Tongue (tissue), 2 donors: ENCODE data around the gene CHRNA3. TPM values are rescaled to one million over a fixed set of nuclear protein-coding genes. Genes with fewer than 3 reads are reported as not detected.
A peak's percentile ranks its signal among the peaks of the same experiment; 100 is the strongest.

Experiments used
- DNase-seq: peaks from one replicate; pipeline ENCODE4 v3.0.0-alpha.2; 2015
- total RNA-seq: library from RNA; depleted of rRNA; stranded (reverse); fragments of >200 nt; gene quantifications from one replicate; pipeline ENCODE4 v1.2.3, GENCODE V29; 2014

The CHRNA3 gene
- total RNA-seq = 0.82 TPM

DNA sequence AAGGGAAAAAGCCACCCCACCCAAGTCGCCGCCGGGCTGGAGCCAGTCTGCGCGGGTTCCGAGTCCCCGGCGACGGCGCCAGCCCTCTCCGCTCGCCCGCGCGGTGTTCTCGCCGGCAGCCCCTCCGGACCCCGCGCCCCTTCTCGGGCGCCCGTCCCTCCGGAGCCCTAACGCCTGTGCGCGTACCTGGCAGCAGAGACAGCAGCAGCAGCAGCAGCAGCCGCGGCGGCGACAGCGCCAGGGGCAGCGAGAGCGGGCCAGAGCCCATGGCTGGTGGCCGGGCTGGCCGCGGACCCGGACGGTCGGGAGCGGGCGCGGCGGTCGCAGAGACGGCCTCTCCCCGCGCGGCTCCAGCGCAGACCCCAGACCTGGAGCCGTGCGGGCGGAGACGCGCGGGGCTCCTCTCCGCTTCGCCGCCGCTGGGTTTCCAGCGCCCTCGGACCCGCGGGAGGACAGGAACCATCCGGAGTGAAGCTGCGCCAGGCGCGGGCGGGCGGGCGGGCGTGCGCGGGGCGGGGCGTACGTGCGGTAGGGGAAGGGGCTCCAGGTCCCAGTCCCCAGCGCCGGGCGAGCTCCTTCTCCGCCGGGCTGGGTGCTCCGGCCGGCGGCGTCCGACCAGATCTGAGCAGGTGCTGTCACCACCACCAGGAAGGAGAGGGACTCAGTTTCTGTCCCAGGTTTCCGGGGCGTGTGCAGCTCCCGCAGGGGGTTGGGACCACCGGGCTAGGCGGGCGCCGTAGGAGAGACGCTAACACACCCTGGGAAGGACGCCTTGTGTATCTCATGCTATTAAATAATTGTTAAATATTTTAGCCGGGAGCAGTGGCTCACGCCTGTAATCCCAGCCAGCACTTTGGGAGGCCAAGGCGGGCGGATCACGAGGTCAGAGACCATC is at the start of gene CHRNA3:
CHRNA3 (minus strand) TSS at position 470 of the 895 bp plus-strand sequence; CDS start at position 268, 202 bp downstream.
- DNase-seq = no peak

DNA sequence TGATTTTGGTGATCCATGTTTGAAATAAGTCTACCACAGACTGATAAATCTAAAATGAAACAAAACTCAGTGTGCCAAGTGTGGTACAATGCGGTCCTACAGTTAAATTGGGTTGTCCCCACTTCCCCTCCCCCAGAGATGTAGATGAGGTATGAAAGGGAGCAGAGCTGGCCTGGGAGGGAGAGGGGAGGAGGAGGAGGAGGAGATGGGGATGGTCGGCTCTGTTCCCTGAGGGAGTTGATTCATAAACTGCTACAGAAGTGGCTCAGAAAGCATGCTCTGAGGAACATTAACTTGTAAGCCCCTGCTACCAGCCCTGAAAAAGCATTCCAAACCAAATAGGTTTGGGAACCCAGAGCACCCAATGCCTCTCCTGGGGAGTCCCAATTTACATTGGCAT is 48.2 kb upstream of the CHRNA3 start:
- DNase-seq = no peak

DNA sequence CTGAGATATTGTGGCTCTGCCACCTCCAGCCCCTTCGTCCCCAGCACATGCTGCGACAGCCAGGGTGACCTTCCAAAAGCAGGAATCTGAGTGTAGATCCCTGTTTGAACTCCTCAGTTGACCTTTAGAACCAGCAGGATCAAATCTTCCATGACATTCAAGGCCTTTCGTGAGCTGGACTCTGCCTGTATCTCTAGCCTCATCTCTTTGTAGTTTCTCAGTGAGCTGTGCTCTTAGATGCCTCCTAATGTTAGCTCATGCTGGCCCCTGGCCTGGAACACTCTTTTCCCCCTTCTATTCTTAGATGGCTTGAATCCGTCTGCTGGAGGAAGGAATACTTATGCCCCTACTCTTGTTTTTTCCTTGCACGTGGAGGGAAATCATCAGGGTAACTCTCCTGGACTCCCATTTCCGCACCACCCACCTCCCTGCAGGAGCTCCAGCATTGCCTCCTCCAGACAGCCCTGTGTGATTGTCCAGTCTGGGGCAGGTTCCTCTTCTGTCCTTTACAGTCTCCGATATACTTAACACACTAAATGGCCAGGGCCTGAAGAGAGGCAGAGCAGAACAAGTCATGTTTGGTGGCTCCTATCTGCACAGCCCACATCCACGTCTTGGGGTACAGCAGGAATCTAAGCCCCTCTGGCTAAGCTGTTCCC is 46.9 kb upstream of the CHRNA3 start:
- DNase-seq = no peak

DNA sequence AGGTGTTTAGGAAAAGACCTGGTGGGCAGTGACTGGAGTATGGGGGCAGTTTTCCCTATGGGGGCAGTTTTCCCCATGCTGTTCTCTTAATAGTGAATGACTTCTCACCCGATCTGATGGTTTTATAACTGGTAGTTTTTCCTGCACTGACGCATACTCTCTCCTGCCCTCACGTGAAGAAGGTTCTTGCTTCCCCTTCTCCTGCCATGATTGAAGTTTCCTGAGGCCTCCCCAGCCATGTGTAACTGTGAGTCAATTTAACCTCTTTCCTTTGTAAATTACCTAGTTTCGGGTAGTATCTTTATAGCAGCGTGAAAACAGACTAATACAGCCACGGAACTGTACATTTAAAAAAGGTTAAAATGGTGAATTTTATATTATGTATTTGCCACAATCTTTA is 45.2 kb upstream of the CHRNA3 start:
- no peak for DNase-seq

DNA sequence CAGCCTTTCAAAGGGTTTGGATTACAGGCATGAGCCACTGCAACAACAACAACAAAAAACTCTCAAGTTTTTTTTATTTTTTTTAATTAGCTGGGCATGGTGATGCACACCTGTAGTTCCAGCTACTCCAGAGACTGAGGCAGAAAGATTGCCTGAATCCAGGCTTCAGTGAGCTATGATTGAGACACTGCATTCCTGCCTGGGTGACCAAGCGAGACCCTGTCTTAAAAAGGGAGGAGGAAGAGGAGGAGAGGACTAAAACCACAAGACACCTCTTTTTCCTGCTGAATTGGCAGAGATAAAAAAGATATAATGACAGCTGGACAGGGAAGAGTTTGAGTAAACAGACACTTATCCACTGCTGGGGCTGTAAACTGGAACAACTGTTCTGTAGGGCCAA is 42.9 kb upstream of the CHRNA3 start:
- no peak for DNase-seq

DNA sequence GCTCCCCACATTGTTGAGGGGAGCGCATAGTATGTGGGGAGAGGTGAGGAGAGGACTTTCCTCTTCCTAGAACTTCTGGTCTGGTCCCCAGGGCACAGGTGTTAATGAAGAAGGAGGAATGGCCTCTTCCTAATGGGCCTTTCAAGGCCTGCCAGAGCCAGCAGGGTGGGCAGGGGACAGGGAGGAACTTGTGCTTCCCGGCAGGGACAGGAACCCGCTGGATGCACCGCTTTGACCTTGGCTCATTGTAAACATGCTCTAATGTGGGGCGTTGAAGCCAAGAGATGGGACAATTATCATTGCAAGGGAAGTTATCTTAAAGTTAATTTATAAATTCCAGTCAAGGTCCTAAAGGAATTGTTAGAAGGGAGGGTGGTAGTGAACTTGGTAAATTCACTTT is 41.2 kb upstream of the CHRNA3 start:
- no peak for DNase-seq

DNA sequence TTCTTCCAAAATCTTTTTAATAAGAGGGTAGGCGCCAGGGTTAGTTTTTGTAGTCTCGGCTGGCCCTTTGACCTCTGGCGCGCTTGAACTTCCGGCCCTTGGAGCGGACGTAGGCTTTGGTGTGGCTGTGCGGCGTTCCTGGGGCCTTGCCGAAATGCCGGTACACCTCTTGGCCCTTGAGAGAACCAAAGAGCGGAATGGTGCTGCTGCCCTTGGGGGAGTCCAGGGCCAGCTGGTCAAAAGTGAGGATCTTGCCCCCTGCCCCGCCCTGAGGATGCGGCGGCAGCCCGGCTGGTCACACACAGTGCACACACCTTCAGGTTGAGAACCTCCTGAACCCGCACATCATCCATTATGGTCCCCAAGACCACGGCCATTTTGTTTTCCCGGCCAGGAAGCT is 40.2 kb upstream of the CHRNA3 start:
- DNase-seq = no peak

DNA sequence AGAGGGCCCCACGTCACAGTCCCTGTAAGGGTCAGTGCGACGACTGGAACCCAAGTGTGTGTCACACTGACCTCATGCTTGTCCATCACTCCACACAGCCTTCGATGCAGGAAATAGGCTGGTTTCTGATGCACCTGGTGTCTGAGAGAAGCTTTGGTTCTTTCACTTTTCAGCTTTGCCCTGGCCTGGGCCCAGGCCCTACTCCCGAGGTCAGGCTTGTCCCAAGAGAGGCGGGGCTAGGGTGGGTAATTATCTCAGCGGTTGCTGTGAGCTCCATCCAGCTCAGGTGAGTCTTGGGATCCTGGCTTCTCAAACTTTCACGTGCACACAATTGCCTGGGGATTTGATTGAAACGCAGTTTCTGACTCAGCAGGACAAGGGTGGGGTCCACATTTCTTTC is 39.8 kb upstream of the CHRNA3 start:
- DNase-seq = no peak

DNA sequence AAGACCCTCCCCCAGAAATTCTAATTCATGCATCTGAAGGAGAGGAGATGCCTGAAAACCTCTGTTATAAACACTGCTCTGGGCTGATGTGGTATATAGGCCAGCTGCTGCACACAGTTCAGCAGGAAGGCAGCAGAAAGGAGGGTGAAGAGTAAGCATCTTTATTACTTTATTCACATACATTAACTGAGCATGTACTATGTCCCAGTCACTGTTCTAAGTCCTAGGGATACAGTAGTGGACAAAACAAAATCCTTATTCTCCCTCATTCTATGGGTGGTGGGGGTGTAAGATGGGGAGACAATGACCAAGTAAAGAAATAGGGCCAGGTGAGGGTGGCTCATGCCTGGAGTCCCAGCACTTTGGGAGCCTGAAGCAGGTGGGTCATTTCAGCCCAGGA is 38.0 kb upstream of the CHRNA3 start:
- no peak for DNase-seq

DNA sequence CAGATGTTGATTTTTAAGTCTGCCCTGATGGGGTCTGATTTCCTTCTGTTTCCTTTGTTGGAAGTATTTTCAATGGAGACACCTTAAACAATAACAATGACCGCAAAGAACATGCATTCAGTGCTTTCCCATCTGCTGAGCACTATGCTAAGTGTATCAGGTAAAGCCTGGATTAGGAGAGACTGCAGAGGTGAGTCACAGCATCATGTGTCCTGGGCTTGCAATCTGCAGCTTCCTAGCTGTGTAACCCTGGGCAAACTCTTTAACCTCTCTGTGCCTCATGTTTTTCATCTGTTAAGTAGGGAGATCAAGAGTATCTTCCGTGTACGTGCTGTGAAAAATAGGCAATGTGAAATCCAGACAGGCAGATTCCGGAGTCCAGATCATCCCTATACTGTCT is 33.5 kb upstream of the CHRNA3 start:
- no peak for DNase-seq

DNA sequence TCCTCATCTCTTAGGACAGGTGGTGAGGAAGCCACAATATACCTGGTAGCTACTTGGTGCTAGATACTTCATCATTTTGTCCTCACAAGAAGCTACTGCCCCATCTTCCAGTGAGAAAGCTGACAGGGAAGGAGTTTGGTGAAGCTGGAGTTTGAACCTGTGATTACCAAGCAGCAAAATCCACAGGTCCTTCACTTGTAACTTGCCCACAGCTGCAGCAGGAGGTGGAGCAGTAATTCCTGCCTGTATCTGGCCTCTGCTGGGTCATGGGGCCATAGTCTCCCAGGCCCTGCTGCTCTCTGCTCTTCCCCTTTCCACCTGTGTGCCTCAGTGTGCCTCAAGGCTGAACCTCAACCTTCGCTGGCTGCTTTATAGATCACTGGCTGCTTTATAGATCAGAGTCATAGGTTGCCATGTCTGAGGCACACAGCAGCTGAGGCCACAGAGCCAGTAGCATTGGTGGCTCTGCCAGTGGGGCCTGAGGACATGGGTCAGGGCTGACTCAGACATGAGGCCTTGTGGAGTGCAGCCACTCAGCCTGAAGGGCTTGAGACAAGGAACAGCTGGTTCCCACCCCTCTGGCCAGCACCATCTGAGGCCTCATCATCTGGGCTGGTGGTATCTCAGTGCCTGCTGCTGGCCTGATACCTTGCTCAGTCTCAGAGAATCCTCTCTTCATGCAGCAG is 31.3 kb upstream of the CHRNA3 start:
- no peak for DNase-seq

DNA sequence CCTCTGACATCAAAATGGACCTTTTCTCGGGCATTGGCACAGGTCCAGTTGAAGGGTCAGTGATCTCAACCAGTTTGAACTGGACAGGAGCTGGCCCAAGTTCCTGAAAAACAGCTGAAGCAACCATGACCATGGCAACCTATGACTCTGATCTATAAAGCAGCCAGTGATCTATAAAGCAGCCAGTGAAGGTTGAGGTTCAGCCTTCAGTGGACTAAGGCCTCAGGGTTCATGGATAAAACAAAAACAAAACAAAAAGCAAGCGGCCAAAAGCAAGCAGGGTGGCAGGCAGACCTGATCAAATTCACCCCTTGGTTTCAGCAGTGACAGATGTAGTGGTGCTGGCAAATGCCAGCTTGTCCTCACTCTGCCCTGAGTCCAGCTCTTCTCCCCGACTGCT is 30.2 kb upstream of the CHRNA3 start:
- no peak for DNase-seq

DNA sequence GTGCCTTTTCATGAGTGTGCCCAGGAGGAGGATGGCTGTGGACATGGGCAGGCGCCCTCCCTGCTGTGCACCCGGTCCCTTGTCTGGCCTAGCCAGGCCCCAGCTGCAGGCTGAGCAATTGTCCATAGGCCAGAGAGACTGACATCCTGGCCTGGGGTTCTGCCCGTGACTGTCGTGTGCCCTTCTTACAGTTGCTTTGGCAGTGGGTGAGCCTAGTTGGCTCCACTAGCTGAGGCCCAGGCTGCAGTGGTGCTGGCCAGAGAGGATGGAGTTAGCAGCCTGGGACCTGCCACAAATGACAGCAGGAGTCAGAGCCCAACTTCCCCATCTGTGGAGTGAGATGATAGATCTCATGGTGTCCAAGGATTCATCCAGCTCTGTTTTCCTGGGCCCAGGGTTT is 29.2 kb upstream of the CHRNA3 start:
- DNase-seq = no peak

DNA sequence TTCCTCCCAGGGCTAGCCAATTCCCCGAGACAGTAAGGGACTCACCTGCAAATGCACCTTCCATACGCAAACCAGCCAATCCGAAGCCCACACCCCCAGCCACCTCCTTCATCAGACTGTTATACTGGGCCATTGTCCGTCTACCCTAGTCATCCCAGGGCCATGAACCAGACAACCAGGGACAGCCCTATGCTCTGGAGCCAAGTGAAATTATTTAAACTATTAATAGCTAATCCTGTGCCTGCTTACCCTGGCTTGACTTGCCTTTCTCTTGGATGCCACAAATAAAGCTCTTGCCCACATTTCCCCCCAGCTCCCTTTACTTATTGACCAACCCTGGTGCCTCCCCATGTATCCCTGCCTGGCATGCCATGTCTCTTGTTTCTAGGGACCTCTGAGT is 24.2 kb upstream of the CHRNA3 start:
- DNase-seq = no peak

DNA sequence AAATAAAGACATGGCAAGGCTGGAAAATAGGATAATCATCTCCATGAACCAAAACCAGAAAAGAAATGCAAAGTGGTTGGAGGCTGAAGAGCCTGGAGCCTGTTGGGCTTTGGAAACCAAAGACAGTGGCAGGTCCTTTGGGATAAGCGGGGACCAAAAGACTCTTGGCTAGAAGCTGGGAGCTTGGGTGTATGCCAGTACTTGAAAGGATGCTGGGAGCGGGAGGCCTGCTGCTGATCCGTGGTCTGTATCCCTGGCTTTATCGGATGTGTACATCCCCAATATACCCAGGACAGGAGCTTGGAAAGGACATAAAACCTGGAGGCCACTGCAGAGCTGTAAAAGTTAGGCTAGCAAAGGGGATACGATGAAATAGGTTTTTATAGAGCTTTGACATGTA is 21.5 kb upstream of the CHRNA3 start:
- DNase-seq = peak; percentile 31

DNA sequence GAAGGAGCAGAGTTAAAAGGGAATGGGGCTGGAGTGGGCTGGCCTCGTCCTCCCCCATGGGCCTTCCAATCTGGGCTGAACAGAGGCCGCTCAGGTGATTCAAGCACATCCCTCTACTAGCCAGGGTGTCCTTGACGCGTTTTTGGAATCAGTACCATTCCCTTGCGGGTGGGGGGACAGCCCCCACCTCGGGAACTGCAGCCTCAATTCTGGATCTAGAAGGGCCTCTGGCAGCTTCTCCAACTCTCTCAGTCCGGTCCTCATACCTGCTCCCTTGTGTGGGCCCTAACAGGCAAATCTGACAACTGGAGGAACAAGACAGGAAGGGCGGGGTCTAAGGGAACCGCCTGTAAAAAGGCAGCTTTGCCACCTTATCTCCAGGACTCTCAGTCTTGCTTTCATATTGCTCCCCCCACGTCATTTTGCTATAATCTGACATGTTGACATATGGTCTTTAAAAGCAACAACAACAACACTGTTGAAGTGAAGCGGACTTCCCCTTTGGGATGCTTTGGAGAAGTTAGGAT is 21.0 kb upstream of the CHRNA3 start:
- DNase-seq = no peak

DNA sequence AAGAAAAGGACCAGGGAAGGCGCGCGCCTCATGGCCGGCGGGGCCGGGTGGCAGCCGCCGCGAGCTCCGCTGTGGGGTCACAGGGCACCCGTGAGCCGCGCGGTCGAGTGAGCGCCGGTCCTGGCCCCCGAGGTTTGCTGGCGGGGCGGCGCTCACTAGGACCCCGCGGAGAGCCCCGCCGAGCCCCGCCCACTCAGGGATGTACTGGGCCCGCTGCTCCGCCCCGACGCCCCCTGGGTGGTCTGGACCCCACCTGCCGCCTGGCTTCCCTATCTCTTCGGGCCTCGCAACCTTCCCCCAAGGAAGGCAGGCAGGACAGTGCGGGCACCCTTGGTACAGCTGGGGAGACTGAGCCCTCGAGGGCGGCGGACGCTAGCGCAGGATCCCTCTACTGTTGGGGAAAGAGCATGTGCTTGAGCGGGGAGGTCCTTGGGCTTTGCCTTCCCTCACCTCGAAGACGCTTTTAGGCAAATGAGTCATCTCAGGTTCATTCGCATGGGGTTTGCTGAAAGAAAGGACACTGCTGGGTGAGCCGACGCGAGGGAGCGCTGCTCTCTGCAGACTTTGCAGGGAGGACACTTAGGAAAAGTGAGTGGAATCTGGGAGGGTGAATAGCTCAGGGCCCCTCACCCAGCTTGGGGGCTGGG is 20.4 kb upstream of the CHRNA3 start, which contains the start of gene CHRNB4:
CHRNB4 (minus strand) TSS at position 109 of the 647 bp plus-strand sequence; CDS start at position 32, 77 bp downstream.
- peak; percentile 56 for DNase-seq

DNA sequence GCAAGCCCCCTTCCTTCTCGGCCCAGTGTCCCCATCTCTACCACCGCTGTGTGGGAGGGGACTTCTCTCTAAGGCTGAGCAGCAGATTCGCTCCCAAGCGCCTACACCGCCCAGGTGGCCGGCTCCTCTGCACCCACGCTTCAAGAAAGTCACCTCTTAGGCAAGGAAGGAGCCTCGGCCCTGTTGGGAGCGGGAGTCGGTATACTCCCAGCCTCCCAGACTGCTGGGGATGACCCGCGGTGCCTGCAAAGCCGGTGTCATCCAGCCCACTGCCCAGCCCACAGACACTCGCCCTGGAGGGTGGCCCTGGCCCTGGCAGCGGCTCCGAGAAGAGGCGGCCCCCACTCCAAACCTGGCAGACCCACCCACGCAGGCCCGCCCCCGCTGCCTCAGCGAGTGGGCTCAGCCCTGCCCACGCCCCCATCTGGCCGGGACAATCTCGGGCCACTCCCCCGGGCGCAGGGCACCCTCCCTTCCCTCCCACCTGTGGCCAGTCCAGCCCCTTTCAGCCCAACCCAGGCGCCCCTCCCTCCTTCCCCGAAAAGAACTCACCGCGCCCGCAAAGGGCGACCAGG is 19.8 kb upstream of the CHRNA3 start:
- DNase-seq = peak; percentile 11

DNA sequence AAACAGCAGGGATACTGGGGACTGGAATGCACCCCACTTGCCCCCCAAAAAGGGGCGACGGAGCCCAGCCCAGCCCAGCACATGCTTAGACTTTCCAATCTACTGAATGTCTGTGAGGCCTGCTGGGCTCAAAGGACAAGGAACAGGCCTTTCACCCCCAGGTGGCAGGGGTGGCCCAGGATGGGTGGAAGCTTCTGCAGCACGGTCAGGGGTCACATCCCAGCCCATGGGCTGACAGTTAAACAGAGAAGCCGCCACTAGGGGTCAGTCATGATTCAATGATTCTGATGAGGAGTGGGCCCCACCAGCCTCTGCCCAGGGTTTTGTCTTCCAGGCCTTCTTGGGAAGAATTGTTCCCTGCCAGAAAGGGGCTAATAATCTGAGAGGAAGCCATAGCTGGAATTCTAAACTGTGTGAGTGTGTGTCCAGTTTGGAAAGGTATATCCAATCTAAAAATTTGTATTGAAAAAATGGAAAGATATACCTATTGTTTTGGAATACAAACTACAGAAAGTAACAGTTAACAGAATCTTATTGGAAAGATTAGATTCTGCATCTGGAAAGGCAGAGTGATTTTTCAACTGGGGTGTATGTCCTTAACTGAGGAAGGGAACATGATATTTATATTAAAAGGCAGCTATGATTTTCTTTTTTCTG is 18.0 kb upstream of the CHRNA3 start:
- peak; percentile 87 for DNase-seq

DNA sequence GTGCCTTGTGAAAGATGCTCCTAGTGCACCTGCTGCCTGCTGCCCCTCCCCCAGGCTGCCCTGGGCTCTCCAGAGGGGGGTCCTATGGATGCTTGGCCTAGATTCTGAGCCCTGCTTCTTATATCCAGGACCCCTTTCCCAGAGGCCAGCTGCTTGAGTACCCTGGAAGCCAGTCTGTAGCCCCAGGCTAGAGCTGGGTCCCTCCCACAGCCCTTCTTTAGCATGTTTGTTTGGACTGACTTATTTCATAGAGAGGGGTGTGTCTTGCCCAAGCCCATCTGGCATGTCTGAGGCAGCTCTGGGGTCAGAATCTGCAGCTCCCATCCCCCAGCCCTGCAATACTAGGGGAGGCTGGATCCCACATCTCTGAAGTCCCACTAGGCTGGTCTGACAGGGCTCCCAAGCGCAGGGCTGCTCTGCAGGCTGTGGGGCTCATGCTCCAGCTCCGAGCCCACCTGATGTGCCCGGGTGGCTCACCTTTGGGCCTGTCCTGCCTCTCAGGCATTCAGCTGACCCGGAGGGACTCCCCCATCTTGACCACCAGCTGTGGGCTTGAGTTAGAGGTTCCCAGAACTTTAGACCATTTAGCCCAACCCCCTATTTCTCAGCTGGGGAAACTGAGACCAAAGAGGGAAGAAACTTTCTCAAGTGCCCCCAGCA is 17.1 kb upstream of the CHRNA3 start:
- peak; percentile 7 for DNase-seq

DNA sequence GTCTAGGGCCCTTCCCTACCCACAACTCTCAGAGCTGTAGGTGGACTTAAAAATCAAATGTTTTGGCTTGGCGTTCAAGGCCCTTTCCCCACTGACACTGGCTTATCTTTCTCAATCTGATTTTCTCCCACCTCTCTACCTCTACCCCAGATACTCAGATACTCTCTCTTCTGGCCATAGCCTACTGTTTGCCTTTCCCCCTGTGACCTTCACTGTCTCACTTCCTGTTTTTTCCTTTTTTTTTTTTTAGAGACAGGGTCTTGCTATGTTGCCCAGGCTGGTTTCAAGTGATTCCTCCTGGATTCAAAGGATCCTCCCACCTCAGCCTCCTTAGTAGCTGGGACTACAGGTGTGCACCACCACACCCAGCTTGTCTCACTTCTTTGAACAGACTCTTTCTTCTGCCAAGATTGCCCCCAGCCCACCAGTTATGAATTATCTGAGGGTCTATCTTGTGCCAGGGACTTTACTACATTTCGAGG is 15.6 kb upstream of the CHRNA3 start:
- no peak for DNase-seq
